DMS114 treated with DMSO at 0.1 percent for 48 hours (cell line): Measurements from ENCODE around the gene SLC25A27.
A peak's percentile ranks its signal among the peaks of the same experiment; 100 is the strongest.

Source experiments
- DNase-seq: peaks from one replicate; lab custom pipeline; 2025; ENCODE audit not compliant: unreplicated experiment; lab: John Stamatoyannopoulos, UW

Gene SLC25A27

DNA sequence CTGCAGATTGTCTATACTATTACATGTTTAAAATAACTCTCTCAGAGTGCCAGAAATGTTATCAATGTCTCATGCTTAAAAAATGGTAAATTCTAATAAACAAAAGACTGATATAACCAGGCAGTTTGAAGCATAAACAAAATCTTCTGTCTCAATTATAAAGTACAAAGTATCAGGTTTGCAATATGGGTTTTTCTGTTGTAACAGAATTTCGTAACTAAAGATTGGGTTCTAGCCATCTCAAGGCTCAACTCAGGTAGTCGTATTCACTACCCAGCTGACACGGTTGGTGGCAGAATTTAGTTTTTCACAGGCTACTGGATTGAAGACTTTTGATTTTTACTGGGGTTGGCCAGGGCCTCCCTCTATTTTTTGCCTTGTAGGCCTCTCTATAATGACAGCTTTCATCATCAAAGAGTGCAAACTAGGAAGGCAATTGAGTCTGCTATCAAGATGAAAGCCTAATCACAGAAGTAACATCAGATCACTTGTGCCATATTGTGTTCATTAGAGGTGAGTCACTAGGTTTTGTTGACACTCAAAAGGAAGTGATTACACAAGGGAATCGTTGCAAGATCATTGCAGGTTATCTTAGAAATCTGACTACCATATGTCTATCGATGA lies 3.8 kb upstream of the SLC25A27 start:
- DNase-seq = no peak

DNA sequence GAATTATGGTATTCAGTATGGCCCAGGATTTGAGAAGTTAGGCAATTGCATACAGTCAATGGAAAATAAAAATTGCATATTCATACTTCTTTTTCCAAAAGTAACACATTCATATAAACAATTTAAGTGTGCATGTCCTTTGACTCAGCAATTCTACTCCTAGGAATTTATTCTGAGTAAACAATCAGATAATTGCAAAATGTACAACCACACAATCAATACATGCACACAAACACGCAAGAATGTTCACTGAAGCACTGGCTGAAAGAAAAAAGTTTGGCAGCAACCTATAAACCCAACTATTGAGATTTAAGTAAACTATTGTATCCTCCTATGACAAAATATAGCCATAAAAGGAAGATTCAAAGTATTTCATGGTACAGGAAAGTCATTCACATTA lies 1.8 kb upstream of the SLC25A27 start:
- no peak for DNase-seq

DNA sequence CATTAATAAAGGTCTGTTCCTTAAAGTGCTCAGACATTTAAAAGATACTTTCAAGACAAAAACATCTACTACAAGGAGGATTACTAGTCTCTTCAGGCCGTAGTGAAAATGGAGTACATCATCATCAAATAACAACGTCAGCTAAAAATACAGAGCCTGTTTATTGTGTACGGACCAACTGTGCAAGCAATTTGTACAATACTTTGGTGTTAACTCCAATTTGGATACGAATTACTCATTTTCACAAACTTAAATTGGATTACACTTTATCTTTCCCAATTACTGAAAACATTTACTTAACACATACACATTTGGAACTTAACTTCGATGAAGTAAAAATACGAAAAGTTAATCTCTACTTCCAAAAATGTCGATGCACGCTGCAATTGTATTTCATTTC lies 959 bp upstream of the SLC25A27 start:
- no peak for DNase-seq

DNA sequence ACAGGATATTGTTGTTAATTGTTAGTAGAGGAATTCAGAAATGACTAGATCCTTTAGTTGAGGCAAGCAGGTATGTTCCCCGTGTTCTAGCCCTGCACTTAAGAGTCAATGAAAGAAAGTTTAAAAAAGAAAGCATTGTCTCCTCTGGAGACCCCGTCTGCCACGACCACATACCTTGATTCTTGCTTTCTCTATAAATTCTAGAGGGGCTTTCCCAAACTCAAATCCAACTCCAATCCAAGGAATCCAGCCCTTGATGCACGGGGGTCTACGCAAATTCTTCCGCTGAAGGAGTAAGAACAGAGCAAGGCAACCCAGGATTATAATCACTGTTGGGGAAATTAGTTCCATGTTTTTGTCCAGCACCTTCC lies 558 bp upstream of the SLC25A27 start:
- no peak for DNase-seq

DNA sequence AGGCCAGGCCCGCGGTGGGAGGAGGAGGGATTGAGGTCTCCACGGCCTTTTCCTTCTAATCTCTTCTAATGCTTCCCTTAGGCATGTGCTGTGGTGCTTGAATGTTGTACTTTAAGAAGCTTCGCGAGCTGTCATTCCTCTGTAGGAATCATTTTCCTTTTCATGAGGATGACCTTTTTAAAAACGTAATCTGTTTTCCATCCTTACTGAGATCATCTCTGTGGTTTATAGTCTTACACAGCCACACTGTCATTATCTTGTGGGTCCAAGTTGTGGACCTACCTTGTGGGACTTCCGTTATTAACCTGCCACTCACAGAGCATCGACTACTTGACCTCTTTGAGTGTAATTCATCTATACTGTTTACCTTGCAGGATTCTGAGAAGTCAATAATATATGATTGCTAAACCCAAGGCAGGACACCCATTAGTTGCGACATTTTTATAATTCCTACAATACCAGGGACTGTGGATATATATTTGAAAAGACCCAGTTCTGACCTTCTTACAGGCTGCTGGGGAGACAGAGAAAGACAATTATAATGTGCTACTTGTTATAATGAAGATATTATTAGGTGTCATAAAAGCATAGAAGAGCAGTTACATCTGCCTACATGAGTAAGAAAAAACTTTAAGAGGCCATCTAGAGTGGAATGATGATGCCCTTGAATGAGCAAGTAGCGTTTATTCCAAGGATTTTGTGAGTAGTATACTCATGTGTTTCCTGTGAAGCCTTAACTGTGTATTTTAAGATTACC lies 842 bp downstream of the SLC25A27 start:
- DNase-seq = peak; percentile 9

DNA sequence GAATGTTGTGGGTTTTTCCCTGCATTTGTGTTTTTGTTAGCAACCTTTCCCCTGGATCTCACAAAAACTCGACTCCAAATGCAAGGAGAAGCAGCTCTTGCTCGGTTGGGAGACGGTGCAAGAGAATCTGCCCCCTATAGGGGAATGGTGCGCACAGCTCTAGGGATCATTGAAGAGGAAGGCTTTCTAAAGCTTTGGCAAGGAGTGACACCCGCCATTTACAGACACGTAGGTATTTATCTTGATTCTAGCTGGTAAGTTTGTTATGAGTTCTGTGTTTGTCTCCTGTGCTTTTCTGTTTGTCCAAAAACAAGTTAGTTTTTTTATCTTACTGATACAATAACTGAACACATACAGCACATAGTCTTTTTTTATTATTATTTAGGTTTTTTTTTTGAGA lies 3.0 kb downstream of the SLC25A27 start:
- no peak for DNase-seq

DNA sequence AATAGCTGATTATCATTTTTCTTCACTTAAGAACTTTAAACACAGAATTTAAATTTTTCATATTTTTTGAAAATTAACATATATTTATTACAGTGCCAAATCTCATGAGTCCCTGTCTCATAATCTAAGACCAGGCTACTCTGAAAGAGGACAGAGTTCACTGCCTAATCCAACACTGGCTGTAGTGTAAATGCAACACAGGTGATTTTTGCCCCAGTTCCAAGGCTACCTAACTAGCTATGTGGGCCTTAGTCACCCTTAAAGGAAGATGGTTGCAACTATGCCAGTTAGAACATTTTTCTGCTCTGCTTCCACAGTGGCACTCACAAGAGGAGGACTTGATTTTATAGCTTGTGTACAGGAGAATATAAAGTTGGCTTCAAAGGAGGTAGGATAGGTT lies 4.9 kb downstream of the SLC25A27 start:
- no peak for DNase-seq

DNA sequence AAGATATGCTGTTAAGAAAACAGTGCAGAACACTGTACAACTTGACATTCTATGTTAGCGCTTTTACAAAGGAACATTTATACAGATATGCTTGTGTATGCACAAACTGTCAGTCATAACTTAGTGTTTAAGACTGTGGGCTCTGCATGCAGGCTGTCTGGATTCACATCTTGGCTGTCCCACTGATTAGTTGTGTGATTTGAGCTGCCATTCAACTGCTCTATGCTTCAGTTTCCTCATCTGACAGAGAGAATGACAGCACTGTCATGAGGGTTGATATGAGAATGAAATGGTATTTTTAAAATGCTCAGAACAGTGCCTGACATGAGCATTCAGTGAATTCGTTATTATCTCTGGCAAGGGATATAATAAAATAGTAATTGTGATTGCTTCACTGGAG lies 8.7 kb downstream of the SLC25A27 start:
- DNase-seq = no peak

DNA sequence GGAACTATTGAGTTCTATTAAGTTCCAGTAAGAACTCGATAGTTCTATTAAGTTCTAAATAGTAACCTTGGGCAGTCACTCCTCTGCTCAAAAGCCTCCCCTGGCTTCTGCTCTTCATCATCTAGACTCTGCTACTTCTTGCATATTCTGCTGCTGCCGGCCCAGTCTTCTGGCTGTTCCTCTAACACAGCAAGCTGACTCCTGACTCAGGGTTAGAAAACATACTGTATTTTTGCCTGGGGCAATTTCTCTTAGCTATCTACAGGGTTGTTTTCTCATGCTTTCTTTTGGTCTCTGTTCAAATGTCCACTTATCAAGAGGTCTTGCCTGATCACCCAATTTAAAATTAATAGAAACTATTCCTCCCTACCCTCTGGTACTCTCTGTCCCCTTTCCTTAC lies 14.6 kb downstream of the SLC25A27 start:
- no peak for DNase-seq

DNA sequence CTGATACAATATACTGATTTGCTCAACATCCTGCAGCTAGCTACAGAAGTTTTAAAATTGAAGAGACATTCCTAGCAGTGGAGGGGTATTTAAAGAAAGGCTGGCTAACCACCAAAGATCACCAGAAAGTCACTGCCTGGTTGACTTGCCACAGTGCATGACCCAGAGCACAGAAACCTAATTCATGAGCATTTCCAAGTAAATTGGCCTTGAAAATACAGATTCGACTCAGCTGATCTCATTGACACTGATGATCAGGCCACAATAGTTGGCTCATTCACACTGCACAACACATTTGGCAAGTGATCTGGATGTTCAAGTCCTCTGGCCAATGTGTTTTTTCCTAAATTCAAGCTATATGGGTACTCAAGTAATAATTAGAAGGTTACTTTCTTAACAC lies 21.6 kb downstream of the SLC25A27 start:
- DNase-seq = no peak

DNA sequence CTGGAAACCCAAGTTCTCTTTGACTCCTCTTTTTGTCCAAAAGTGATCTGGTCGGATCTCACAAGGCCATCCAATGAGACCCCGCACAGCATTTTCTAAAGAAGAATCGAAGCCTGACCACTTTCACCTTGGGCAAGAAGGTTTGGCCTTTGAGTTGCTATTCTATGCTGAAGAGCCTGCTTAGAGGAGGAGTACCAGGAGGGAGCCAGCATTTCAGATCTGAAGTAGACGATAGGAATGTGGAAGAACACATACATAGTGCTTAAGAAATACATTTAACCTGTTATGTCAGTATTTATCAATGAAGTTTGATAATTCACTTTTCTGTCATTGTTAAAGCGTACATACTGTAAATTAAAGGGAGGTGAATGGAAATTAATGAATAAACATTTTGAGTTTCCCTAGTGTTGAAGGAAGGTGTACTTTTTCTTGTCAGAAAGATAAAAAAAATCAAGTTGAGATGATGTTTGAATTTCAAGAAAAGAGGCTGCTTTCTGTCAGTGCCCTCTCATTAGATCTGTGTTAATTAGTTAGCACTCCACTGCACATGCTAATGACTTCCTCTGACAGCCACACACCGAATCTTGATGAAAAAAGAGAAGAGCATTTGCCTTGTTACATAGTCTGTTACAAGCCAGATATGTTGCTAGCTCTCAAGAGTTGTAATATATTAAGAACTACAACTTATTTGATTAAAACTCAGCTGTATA lies 24.0 kb downstream of the SLC25A27 start:
- no peak for DNase-seq

DNA sequence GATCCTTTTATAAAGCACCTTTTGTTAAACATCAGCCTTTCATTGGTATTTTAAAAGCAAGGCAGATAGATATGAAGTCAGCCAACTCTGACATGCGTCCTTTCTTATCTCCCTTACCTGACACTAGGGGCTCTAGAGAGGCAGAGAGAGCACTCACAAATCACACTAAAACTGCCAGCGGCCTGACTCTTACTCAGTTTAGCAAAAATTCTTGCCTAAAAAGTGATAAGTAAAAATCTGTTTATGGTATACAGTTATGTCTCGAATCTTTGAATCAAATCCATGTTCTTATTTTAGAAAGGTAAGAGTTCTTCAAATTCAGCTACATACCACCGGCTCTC lies 24.5 kb downstream of the SLC25A27 start:
- no peak for DNase-seq

DNA sequence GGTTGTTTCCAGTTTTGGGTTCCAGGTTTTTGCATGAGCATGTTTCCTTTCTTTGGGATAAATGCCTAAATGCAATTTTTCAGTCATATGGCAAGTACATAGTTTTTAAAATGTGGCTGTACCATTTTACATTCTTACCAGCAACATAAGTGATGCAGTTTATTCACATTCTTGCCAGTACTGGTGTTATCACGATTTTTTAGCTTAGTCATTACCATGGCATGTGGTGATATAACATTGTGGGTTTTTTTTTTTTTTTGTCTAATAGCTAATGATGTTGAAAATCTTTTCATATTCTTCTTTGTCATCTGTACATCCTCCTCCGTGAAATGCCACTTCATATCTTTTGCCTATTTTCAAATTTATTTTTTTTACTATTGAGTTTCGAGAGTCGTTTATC lies 32.0 kb downstream of the SLC25A27 start:
- no peak for DNase-seq

DNA sequence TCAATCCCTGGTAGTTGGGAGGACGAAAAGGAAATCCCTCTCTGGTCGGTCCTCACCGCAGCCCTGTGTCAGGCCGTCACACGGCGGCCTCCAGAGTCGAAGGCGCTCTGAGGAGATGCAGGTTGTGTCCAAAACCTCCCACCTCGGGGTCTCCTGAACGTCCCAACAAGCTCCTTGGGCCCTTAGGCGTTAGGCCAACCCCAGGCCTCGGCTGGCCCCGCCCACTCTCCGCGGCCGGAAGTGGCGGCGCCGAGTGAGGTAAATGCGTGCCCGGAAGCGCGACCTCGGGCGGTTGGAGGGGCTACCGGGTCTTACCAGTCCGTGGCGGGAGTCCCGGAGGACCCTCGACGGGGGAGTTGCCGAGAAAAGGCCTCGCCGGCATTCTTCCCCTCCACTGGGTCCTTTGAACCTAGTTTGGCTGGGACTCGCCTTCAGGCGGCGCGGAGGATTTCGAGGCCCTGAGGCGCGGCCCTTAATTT lies 34.9 kb downstream of the SLC25A27 start, which contains the start of gene TDRD6:
TSS of gene TDRD6 (plus strand) at position 267 of the 479 bp plus-strand sequence. CDS start 244 bp downstream, outside the sequence.
- no peak for DNase-seq

DNA sequence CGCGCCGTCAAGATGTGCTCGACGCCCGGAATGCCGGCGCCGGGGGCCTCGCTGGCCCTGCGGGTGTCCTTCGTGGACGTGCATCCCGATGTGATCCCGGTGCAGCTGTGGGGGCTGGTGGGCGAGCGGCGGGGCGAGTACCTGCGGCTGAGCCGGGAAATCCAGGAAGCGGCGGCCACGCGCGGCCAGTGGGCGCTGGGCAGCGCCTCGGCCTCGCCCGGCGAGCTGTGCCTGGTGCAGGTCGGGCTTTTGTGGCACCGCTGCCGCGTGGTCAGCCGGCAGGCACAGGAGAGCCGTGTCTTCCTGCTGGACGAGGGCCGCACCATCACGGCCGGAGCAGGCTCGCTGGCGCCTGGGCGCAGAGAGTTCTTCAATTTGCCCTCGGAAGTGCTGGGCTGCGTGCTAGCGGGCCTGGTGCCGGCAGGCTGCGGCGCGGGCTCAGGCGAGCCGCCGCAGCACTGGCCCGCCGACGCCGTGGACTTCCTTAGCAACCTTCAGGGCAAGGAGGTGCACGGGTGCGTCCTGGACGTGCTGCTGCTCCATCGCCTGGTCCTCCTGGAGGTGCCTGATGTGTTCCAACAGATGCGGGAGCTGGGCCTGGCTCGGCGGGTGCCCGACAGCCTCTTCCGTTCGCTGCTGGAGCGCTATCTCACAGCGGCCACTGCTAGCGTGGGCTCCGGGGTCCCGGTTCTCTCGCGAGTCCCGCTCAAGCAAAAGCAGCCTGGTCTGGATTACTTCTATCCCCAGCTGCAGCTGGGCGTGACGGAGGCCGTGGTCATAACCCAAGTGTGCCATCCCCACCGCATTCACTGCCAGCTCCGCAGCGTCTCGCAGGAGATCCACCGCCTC lies 35.6 kb downstream of the SLC25A27 start:
- DNase-seq = no peak

DNA sequence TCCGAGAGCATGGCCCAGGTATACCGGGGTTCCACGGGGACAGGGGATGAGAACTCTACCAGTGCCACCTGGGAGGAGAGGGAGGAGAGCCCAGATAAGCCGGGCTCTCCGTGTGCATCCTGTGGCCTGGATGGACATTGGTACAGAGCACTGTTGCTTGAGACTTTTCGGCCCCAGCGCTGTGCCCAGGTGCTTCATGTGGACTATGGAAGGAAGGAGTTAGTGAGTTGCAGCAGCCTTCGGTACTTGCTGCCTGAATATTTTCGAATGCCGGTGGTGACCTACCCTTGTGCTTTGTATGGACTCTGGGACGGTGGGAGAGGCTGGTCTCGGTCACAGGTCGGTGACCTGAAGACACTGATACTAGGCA lies 36.2 kb downstream of the SLC25A27 start:
- no peak for DNase-seq

DNA sequence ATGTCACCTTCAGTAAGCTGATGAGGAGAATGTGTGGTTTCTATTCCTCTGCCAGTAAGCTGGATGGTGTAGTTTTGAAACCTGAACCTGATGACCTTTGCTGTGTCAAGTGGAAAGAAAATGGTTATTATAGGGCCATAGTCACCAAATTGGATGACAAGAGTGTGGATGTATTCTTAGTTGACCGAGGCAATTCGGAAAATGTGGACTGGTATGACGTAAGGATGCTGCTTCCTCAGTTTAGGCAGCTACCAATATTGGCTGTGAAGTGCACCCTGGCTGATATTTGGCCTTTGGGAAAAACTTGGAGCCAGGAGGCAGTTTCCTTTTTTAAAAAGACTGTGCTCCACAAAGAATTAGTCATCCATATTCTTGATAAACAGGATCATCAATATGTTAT lies 36.9 kb downstream of the SLC25A27 start:
- DNase-seq = no peak

DNA sequence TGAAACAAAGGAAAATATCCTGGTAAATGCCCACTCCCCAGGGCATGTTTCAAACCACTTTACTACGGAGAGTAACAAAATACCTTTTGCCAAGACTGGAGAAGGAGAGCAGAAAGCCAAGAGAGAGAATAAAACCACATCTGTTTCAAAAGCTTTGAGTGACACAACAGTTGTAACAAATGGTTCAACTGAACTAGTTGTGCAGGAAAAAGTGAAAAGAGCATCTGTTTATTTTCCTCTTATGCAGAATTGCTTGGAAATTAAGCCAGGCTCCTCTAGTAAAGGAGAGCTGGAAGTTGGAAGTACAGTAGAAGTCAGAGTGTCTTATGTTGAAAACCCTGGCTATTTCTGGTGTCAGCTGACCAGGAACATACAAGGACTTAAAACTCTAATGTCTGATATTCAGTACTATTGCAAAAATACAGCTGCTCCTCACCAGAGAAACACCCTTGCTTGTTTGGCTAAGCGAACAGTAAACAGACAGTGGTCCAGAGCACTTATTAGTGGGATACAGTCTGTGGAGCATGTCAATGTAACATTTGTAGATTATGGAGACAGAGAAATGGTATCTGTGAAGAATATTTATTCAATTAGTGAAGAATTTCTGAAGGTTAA lies 37.5 kb downstream of the SLC25A27 start:
- DNase-seq = no peak

DNA sequence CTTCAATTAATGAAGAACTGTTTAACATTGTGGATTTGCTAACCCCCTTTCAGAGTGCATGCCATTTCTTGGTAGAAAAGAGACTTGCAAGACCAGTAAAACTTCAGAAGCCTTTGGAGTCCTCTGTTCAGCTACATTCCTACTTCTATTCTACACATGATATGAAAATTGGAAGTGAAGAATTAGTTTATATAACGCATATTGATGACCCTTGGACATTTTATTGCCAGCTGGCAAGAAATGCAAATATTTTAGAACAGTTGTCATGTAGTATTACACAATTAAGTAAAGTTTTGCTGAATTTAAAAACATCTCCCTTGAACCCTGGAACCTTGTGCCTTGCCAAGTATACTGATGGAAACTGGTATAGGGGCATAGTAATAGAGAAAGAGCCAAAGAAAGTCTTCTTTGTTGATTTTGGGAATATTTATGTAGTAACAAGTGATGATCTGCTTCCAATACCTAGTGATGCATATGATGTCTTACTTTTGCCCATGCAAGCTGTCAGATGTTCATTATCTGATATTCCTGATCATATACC lies 38.2 kb downstream of the SLC25A27 start:
- no peak for DNase-seq

DNA sequence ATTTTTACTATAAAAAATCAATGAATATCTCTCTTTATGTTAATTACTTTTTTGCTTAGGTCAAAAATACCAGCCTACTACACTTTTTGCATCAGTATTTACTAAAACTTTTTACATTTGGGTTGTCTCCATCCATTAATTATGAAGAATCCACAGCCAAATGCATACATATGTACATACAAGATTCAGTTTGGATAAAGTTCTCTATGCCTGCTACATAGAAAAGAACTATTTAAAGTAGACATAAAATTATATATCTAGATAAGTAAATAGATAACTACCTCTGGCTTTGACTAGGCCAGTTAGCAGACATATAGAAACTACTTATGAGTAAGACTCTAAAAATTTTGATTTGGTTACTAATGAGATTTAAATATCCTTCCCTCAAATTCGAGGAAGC lies 47.2 kb downstream of the SLC25A27 start:
- DNase-seq = no peak

DNA sequence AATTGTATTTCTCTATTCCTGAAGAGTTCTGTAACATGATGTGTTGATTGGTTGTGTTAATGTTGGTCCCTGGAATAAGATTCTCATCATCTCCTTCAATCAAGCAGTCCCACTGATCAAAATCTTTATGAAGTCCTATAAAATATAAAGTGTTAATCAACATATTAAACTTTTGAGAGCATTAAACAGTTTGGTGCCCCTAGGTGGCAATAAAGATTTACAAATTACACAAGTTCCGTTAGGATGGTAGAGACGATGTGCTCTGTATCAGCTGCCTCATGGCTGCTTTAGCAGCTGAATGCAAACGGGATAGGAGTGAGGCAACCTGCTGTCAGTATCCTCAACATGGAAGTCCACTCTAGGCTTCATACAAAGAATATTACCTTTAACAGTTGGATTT lies 51.8 kb downstream of the SLC25A27 start:
- DNase-seq = peak; percentile 23
